GM12878 (cell line): ENCODE results near the gene ADAMTSL1. TPM values are rescaled to one million over a fixed set of nuclear protein-coding genes. Genes with fewer than 3 reads are reported as not detected.

Source experiments
- ATAC-seq: fragments of 200-7000 bp; cut with Tn5 transposase; 3 replicates; pipeline ENCODE4 v1.9.1; 2020; ENCODE audit warnings: mild to moderate bottlenecking, moderate library complexity
- BruUV-seq: library from RNA; stranded (reverse); fragments of 400-500 nt; replicated peaks from 2 replicates; lab custom pipeline; 2021; lab: Mats Ljungman, UMichigan
- CTCF ChIA-PET: fragments of 300-600 bp; sonication (Branson Sonifier 250); formaldehyde crosslinking; extraction: SDS; loops from one replicate; lab custom pipeline; 2021; ENCODE audit warnings: inconsistent platforms; lab: Yijun Ruan, JAX
- POLR2A ChIA-PET: fragments of 350-600 bp; formaldehyde crosslinking; extraction: SDS; loops from one replicate; lab custom pipeline; 2021; ENCODE audit warnings: inconsistent platforms; lab: Charles Lee
- RAD21 ChIA-PET: fragments of 300-600 bp; sonication (Branson Sonifier 250); formaldehyde crosslinking; loops from one replicate; lab custom pipeline; 2023; ENCODE audit warnings: antibody characterized with exemption; ENCODE audit not compliant: unreplicated experiment; lab: Charles Lee
- SMC1A ChIA-PET: fragments of 300-600 bp; sonication (Branson Sonifier 250); formaldehyde crosslinking; loops from one replicate; lab custom pipeline; 2023; ENCODE audit not compliant: unreplicated experiment, uncharacterized antibody; lab: Charles Lee
- DNase-seq: peaks from one replicate; pipeline ENCODE4 v3.0.0-alpha.2; 2011; ENCODE audit warnings: low read depth, low spot score
- FAIRE-seq: peaks from 3 replicates; lab custom pipeline; 2011; peaks lifted over from hg19 to GRCh38; lab: Jason Lieb, UNC
- H2AFZ ChIP-seq: 2 replicates; pipeline ENCODE4 v1.6.0; 2011; ENCODE audit warnings: low read depth, low read length, control low read depth; ENCODE audit not compliant: control insufficient read depth
- H3K27ac ChIP-seq: 2 replicates; pipeline ENCODE4 v1.5.1; 2011; ENCODE audit warnings: control low read depth; ENCODE audit not compliant: control insufficient read depth, insufficient read depth
- H3K27me3 ChIP-seq, 2 experiments: replicated peaks in 1 of 2; 2 replicates each; pipeline versions ENCODE4 v1.6.0 to v1.6.1; 2011; ENCODE audit warnings: low read length in 1 of 2; ENCODE audit not compliant: control insufficient read depth in 2 of 2, insufficient read depth in 2 of 2
- H3K36me3 ChIP-seq, 2 experiments: 2 replicates each; pipeline ENCODE4 v1.5.1; 2011; ENCODE audit warnings: low read length in 1 of 2; ENCODE audit not compliant: control insufficient read depth in 2 of 2, insufficient read depth in 2 of 2
- H3K4me1 ChIP-seq: 2 replicates; pipeline ENCODE4 v1.6.1; 2011; ENCODE audit warnings: mild to moderate bottlenecking, low read length, moderate library complexity, mixed read lengths; ENCODE audit not compliant: control insufficient read depth, insufficient read depth
- H3K4me2 ChIP-seq: 2 replicates; pipeline ENCODE4 v1.6.0; 2011; ENCODE audit warnings: control low read depth; ENCODE audit not compliant: control insufficient read depth, insufficient read depth
- H3K4me3 ChIP-seq: fragments of 200-600 bp; sonication (generic); 2 replicates; pipeline ENCODE4 v1.5.1; 2016
- H3K79me2 ChIP-seq: 2 replicates; pipeline ENCODE4 v1.6.0; 2011; ENCODE audit warnings: low read length; ENCODE audit not compliant: control insufficient read depth, insufficient read depth
- H3K9ac ChIP-seq: 2 replicates; pipeline ENCODE4 v1.8.0; 2011; ENCODE audit warnings: low read length, control low read depth, mixed read lengths; ENCODE audit not compliant: control insufficient read depth, insufficient read depth
- H3K9me3 ChIP-seq: replicated peaks from 3 replicates; pipeline ENCODE4 v1.5.1; 2011; ENCODE audit warnings: mild to moderate bottlenecking, low read length; ENCODE audit not compliant: control insufficient read depth, insufficient read depth
- H4K20me1 ChIP-seq: 2 replicates; pipeline ENCODE4 v1.6.0; 2011; ENCODE audit not compliant: control insufficient read depth, insufficient read depth
- EZH2 ChIP-seq: IDR thresholded peaks from 2 replicates; pipeline ENCODE4 v1.6.1; 2012; ENCODE audit warnings: low read depth, mild to moderate bottlenecking, control low read depth, inconsistent platforms, low read length, borderline replicate concordance; ENCODE audit not compliant: control insufficient read depth
- JUNB ChIP-seq: IDR thresholded peaks from 2 replicates; pipeline ENCODE4 v1.6.1; 2016; ENCODE audit warnings: antibody characterized with exemption, mild to moderate bottlenecking
- RUNX3 ChIP-seq: IDR thresholded peaks from 2 replicates; pipeline ENCODE4 v1.6.1; 2012; ENCODE audit warnings: low read length, inconsistent platforms
- TCF3 ChIP-seq: IDR thresholded peaks from 2 replicates; pipeline ENCODE4 v1.6.1; 2012; ENCODE audit warnings: low read depth, mild to moderate bottlenecking, low read length, borderline replicate concordance; ENCODE audit not compliant: insufficient read depth
- WGBS: methylation state at CpG from one replicate; pipeline ENCODE4 v1.1.6; 2016; ENCODE audit warnings: low lambda C conversion rate; ENCODE audit not compliant: insufficient replicate concordance, insufficient coverage; ENCODE audit errors: missing lambda C conversion rate; 5-methylcytosine and 5-hydroxymethylcytosine counted together
- in situ Hi-C: fragments of 300-500 bp; cut with MboI; formaldehyde crosslinking; loops from 9 replicates; pipeline ENCODE4 v1.14.3; 2018; ENCODE audit warnings: mixed read lengths
- intact Hi-C: fragments of 100-400 bp; cut with micrococcal nuclease; formaldehyde crosslinking; loops from one replicate; pipeline ENCODE4 v1.14.2; 2022; ENCODE audit not compliant: unreplicated experiment
- polyA plus RNA-seq, 11 experiments: library from polyadenylated mRNA; depleted of rRNA in 4 of 11; unstranded in 6 of 11; stranded (reverse) in 5 of 11; fragments of >200 nt; fragmentation: Nextera tagmentation in 4 of 11; fragmentation: Illumina TruSeq in 1 of 11; extraction: Ambion mirVana in 4 of 11; extraction: Trizol in 1 of 11; gene quantifications; 1 replicate in 1 of 11; 2 replicates in 10 of 11; pipeline versions ENCODE4 v1.2.1 to v1.2.3, GENCODE V29; 2011 to 2016; ENCODE audit warnings: inconsistent platforms in 2 of 11, missing spikeins in 2 of 11, low read depth in 1 of 11
- total RNA-seq, 4 experiments: library from RNA; depleted of rRNA in 3 of 4; stranded (reverse); fragments of >200 nt in 3 of 4; fragmentation: Illumina TruSeq in 1 of 4; extraction: Trizol in 1 of 4; gene quantifications; 2 replicates each; pipeline versions ENCODE4 v1.2.1 to v1.2.3, GENCODE V29; 2013 to 2021
- TF ChIP-seq, protein P1 (sequence below): fragments of 450-650 bp; IDR thresholded peaks from 2 replicates; pipeline ENCODE4 v1.6.1; 2017; ENCODE audit warnings: antibody characterized with exemption, mild to moderate bottlenecking, moderate library complexity
- TF ChIP-seq, protein P2 (sequence below): fragments of 450-650 bp; IDR thresholded peaks from 2 replicates; pipeline ENCODE4 v1.6.1; 2017; ENCODE audit warnings: mild to moderate bottlenecking
- TF ChIP-seq, protein P3 (sequence below): fragments of 450-650 bp; IDR thresholded peaks from 2 replicates; pipeline ENCODE4 v1.6.1; 2016; ENCODE audit warnings: mild to moderate bottlenecking
- TF ChIP-seq, protein P4 (sequence below): IDR thresholded peaks from 2 replicates; pipeline ENCODE4 v1.6.1; 2011; ENCODE audit warnings: mild to moderate bottlenecking, low read depth, low read length, moderate library complexity; ENCODE audit not compliant: insufficient replicate concordance
- TF ChIP-seq, protein P5 (sequence below): fragments of 450-650 bp; IDR thresholded peaks from 2 replicates; pipeline ENCODE4 v1.6.1; 2016; ENCODE audit warnings: mild to moderate bottlenecking
- TF ChIP-seq, protein P6 (sequence below): IDR thresholded peaks from 2 replicates; pipeline ENCODE4 v1.6.1; 2011; ENCODE audit warnings: borderline replicate concordance, low read depth, mild to moderate bottlenecking, moderate library complexity, low read length; ENCODE audit not compliant: insufficient read depth, poor library complexity, severe bottlenecking

The ADAMTSL1 gene
- total and polyA plus RNA-seq, 10 of the 15 experiments (the other 5 are each of a cell fraction or from before 2014, with no cell fraction given): 0.01 to 0.10 (median 0.07) TPM; not detected in 6

DNA sequence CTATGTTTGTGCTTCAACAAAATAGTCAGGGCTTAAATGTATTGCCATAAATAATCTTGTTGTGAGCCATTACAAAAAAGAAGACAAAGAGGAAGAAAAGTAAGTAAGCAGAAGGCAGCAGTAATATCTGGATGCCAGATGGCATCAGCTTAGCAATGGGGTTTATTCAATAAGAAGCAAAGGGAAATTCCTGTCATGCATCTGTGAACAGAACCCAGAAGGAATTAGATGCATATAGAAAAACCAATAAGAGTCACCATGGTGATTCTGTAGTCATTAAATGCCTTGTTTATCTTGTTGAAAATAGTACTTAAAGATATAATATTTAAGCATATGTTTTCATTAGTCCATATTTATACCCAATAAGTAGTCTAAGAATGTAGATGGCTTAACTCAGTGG lies 216.0 kb downstream of the ADAMTSL1 start (continued):
- TF ChIP-seq, protein P1, sequence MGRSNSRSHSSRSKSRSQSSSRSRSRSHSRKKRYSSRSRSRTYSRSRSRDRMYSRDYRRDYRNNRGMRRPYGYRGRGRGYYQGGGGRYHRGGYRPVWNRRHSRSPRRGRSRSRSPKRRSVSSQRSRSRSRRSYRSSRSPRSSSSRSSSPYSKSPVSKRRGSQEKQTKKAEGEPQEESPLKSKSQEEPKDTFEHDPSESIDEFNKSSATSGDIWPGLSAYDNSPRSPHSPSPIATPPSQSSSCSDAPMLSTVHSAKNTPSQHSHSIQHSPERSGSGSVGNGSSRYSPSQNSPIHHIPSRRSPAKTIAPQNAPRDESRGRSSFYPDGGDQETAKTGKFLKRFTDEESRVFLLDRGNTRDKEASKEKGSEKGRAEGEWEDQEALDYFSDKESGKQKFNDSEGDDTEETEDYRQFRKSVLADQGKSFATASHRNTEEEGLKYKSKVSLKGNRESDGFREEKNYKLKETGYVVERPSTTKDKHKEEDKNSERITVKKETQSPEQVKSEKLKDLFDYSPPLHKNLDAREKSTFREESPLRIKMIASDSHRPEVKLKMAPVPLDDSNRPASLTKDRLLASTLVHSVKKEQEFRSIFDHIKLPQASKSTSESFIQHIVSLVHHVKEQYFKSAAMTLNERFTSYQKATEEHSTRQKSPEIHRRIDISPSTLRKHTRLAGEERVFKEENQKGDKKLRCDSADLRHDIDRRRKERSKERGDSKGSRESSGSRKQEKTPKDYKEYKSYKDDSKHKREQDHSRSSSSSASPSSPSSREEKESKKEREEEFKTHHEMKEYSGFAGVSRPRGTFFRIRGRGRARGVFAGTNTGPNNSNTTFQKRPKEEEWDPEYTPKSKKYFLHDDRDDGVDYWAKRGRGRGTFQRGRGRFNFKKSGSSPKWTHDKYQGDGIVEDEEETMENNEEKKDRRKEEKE: no peak
- TF ChIP-seq, all 136 proteins: peak for 0

DNA sequence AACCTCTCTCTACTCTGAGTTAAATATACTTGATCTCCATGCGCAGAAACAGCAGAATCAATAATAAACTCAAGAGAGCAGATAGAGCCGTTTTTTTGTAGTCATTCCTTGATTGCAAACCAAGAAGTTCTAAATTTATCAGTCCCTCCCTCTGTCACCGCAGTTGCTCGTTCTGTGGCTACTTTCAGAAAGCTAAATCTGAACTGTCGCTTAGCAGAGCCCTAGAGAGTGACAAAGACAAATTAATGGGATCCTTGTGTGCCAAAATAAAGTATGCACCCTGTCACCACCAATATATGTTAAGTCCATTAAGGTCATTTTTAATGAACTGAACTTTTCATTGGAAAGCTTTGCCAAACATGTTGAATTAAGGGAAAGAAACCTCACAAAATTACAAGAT lies 218.3 kb downstream of the ADAMTSL1 start:
- BruUV-seq: no TSS peak
- SMC1A ChIA-PET: interaction anchor here (0.8 to 2.4 kb wide), 7 partner anchors 8 to 96 kb away, joined by 3 to 11 read pairs (median 4); no protein-coding TSS in a partner anchor
- ATAC-seq (peak; percentile 31; the same call in 2 of the 3 replicates), FAIRE-seq (no peak), DNase-seq (no peak)
- H3K9me3 ChIP-seq: peaks cover 2% of the 10 kb centered on the region; the same call in 2 of the 3 replicates
- CTCF ChIA-PET: interaction anchor here (0.9 kb wide), 1 partner anchor 76 kb away, joined by 5 read pairs; no protein-coding TSS in a partner anchor
- no peak overlapping the region for H2AFZ ChIP-seq
- H3K79me2 ChIP-seq: no peaks in the 10 kb centered on the region
- H3K4me1 ChIP-seq: no peaks in the 10 kb centered on the region
- H3K27ac ChIP-seq: no peak overlapping the region
- H3K4me2 ChIP-seq: no peak overlapping the region
- in situ Hi-C loops (no loop called here), intact Hi-C loops (no loop called here)
- POLR2A ChIA-PET: no interaction called here
- H3K9ac ChIP-seq: no peak overlapping the region
- RAD21 ChIA-PET: interaction anchor here (1.1 to 1.2 kb wide), 2 partner anchors 77 to 80 kb away, joined by 3 to 4 read pairs; no protein-coding TSS in a partner anchor
- no peaks in the 10 kb centered on the region for H3K36me3 ChIP-seq
- 2% methylated on average over 5 of the region's 5 CpGs for WGBS
- H3K27me3 ChIP-seq: no peaks in the 10 kb centered on the region
- H4K20me1 ChIP-seq: no peaks in the 10 kb centered on the region
- H3K4me3 ChIP-seq: no peak overlapping the region
- peak; percentile 18; the same call in 1 of the 2 replicates for TF ChIP-seq JUNB
- TF ChIP-seq, protein P2, sequence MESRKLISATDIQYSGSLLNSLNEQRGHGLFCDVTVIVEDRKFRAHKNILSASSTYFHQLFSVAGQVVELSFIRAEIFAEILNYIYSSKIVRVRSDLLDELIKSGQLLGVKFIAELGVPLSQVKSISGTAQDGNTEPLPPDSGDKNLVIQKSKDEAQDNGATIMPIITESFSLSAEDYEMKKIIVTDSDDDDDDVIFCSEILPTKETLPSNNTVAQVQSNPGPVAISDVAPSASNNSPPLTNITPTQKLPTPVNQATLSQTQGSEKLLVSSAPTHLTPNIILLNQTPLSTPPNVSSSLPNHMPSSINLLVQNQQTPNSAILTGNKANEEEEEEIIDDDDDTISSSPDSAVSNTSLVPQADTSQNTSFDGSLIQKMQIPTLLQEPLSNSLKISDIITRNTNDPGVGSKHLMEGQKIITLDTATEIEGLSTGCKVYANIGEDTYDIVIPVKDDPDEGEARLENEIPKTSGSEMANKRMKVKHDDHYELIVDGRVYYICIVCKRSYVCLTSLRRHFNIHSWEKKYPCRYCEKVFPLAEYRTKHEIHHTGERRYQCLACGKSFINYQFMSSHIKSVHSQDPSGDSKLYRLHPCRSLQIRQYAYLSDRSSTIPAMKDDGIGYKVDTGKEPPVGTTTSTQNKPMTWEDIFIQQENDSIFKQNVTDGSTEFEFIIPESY: no peak
- no peak for TF ChIP-seq TCF3
- TF ChIP-seq, protein P3, sequence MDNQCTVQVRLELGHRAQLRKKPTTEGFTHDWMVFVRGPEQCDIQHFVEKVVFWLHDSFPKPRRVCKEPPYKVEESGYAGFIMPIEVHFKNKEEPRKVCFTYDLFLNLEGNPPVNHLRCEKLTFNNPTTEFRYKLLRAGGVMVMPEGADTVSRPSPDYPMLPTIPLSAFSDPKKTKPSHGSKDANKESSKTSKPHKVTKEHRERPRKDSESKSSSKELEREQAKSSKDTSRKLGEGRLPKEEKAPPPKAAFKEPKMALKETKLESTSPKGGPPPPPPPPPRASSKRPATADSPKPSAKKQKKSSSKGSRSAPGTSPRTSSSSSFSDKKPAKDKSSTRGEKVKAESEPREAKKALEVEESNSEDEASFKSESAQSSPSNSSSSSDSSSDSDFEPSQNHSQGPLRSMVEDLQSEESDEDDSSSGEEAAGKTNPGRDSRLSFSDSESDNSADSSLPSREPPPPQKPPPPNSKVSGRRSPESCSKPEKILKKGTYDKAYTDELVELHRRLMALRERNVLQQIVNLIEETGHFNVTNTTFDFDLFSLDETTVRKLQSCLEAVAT: no peak
- TF ChIP-seq EZH2: no peak
- TF ChIP-seq, protein P4, sequence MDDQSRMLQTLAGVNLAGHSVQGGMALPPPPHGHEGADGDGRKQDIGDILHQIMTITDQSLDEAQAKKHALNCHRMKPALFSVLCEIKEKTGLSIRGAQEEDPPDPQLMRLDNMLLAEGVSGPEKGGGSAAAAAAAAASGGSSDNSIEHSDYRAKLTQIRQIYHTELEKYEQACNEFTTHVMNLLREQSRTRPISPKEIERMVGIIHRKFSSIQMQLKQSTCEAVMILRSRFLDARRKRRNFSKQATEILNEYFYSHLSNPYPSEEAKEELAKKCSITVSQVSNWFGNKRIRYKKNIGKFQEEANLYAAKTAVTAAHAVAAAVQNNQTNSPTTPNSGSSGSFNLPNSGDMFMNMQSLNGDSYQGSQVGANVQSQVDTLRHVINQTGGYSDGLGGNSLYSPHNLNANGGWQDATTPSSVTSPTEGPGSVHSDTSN: peak; percentile 19
- TF ChIP-seq, protein P5, sequence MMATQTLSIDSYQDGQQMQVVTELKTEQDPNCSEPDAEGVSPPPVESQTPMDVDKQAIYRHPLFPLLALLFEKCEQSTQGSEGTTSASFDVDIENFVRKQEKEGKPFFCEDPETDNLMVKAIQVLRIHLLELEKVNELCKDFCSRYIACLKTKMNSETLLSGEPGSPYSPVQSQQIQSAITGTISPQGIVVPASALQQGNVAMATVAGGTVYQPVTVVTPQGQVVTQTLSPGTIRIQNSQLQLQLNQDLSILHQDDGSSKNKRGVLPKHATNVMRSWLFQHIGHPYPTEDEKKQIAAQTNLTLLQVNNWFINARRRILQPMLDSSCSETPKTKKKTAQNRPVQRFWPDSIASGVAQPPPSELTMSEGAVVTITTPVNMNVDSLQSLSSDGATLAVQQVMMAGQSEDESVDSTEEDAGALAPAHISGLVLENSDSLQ: peak; percentile 59
- peak; percentile 79 for TF ChIP-seq RUNX3
- TF ChIP-seq, protein P6, sequence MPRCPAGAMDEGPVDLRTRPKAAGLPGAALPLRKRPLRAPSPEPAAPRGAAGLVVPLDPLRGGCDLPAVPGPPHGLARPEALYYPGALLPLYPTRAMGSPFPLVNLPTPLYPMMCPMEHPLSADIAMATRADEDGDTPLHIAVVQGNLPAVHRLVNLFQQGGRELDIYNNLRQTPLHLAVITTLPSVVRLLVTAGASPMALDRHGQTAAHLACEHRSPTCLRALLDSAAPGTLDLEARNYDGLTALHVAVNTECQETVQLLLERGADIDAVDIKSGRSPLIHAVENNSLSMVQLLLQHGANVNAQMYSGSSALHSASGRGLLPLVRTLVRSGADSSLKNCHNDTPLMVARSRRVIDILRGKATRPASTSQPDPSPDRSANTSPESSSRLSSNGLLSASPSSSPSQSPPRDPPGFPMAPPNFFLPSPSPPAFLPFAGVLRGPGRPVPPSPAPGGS: no peak
